Kasumi-1 (cell line): ENCODE data around the gene PSMB7.

Experiments used
- DNase-seq, 2 experiments: peaks; one replicate each; lab custom pipeline; 2025; lab: John Stamatoyannopoulos, UW

PSMB7 gene

GRCh38 chr9:124356745-124357390 lies 58.4 kb downstream of the PSMB7 start:
- no peak for DNase-seq

GRCh38 chr9:124355941-124356744 lies 59.1 kb downstream of the PSMB7 start:
- no peak for DNase-seq

- DNase-seq = no peak
These were observed 60.0 kb downstream of the PSMB7 start for GRCh38 chr9:124355039-124355940.

GRCh38 chr9:124354346-124355038 lies 60.8 kb downstream of the PSMB7 start:
- no peak for DNase-seq

- DNase-seq = no peak
These were observed 61.4 kb downstream of the PSMB7 start for GRCh38 chr9:124353811-124354274.

GRCh38 chr9:124353166-124353768 lies 62.0 kb downstream of the PSMB7 start:
- no peak for DNase-seq

GRCh38 chr9:124352616-124353015 lies 62.6 kb downstream of the PSMB7 start:
- DNase-seq = no peak

GRCh38 chr9:124351672-124352468 lies 63.4 kb downstream of the PSMB7 start:
- no peak for DNase-seq

- DNase-seq = no peak
These were observed 64.6 kb downstream of the PSMB7 start for GRCh38 chr9:124350494-124351263.

- DNase-seq = no peak
These were observed 65.4 kb downstream of the PSMB7 start for GRCh38 chr9:124349675-124350493.

- no peak for DNase-seq
These were observed 66.0 kb downstream of the PSMB7 start for GRCh38 chr9:124349267-124349666.

- DNase-seq = no peak
These were observed 66.4 kb downstream of the PSMB7 start for GRCh38 chr9:124348831-124349230.

- no peak for DNase-seq
These were observed 66.9 kb downstream of the PSMB7 start for GRCh38 chr9:124348363-124348762.

GRCh38 chr9:124347968-124348358 lies 67.3 kb downstream of the PSMB7 start:
- no peak for DNase-seq

GRCh38 chr9:124347206-124347967 lies 67.9 kb downstream of the PSMB7 start:
- DNase-seq = no peak

GRCh38 chr9:124346347-124347163 lies 68.7 kb downstream of the PSMB7 start:
- no peak for DNase-seq

- DNase-seq = no peak
These were observed 69.4 kb downstream of the PSMB7 start for GRCh38 chr9:124345751-124346281.
